Hippocampal formation (tissue), 2 donors: ENCODE results near the gene FHIT.
"Not testable (repeated sequence)": the region's sequence is repeated elsewhere in the genome, so short reads cannot be mapped to it uniquely, and the experiment has no call there.

Experiments used
- DNase-seq, 2 donors: peaks; one replicate each; lab custom pipeline; 2025; lab: John Stamatoyannopoulos, UW

The FHIT gene

GRCh38 chr3:59934560-59934959 lies 1316.7 kb downstream of the FHIT start:
- DNase-seq: not testable (repeated sequence)

GRCh38 chr3:59930170-59930569 lies 1321.1 kb downstream of the FHIT start:
- DNase-seq: no peak

- DNase-seq: no peak
These were observed 1324.2 kb downstream of the FHIT start for GRCh38 chr3:59927056-59927455.

DNA sequence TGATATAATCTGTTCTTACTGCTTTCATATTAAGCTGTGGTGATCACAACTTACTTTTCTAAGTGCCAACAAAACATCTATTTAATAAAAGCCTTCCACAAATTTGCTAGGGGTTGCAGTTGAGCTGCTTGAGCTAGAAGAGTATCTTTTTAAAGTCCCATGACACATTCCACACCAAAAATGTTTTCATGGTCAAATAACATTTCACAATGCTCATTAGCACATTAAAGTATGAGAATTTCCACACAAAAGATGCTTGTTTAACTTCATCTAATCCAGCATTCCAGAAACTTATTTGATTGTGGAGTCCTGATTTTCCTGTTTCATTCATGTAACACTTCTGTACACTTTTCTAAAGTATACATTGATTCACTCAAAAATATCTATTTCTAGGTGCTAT lies 1325.3 kb downstream of the FHIT start:
- DNase-seq: no peak

GRCh38 chr3:59922192-59922591 lies 1329.1 kb downstream of the FHIT start:
- DNase-seq: no peak

DNA sequence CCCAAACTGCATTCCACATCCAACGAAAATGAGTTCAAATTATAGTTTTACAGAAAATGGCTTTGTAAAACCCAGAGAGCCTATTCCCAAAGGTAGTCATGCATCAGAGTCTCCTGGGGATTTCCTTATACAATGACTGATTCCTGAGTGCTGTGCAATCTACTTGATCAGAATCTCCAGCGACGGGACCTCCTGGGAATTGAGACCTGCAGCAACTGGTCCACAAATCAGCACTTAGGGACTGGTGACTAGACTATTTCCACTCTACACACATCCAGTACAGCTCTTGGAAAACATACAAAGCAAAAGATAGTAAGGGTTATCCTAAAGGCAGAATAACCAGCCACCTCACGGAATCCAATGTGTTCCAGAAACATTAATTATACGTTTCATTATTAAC lies 1330.4 kb downstream of the FHIT start:
- no peak for DNase-seq

GRCh38 chr3:59919586-59919985 lies 1331.7 kb downstream of the FHIT start:
- DNase-seq: no peak

- no peak for DNase-seq
These were observed 1337.0 kb downstream of the FHIT start for GRCh38 chr3:59914251-59914650.

DNA sequence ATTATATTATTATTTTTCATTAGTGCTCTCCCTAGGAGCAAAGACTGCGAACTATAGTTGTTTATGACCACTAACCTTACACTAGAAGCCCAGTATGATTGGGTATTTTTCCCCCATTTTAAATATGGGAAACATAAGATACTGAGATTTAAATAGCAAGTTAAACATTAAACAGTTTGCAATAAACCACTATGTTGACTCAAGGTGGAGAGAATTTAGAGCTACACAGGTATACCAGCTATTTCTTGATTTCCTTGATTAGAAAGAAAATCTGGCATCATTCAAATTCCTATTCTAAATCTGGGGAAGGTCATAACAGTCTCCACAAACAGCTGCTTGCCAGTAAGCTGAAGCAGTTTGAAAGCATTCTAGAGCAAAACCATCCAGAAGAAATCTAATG lies 1337.6 kb downstream of the FHIT start:
- DNase-seq: no peak

GRCh38 chr3:59908701-59909100 lies 1342.6 kb downstream of the FHIT start:
- DNase-seq: no peak

GRCh38 chr3:59908280-59908679 lies 1343.0 kb downstream of the FHIT start:
- DNase-seq: no peak

DNA sequence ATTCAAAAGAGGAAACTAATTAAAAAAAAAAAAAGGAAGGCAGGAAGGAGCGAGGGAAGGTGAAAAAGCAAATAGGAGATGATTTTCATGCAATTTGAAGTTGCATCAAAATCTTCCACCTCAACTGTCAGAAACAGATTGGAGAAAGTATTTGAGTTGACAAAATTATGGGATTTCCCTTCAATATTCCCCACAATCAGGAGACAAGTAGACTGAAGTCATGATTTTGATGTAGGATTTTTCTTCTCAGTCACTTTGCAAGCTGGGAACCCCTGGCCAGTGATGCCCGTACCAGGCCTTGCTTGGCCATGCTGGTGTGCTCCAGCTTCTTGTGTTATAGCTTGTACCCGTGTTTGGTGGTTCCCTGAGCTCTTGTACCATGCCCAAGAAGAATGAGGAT lies 1347.0 kb downstream of the FHIT start:
- no peak for DNase-seq

- DNase-seq: no peak
These were observed 1352.2 kb downstream of the FHIT start for GRCh38 chr3:59899061-59899460.

DNA sequence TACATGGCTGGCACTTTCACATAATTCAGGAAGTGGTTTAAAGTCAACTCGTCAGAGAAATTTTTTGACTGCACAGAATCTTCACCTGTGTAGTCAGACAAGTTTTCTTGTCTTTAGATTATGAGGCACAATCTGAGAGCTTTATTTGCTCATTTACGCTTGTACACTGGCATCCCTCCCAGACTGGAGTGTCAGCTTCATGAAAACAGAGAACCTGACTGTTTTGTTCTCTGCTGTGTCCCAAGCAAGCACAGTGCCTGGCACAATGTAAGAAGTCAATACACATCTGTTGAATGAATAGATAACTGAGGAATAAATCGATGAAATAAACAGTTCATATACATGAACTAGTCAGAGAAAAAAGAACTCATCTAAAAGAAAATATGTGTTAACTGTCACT lies 1355.3 kb downstream of the FHIT start:
- no peak for DNase-seq

DNA sequence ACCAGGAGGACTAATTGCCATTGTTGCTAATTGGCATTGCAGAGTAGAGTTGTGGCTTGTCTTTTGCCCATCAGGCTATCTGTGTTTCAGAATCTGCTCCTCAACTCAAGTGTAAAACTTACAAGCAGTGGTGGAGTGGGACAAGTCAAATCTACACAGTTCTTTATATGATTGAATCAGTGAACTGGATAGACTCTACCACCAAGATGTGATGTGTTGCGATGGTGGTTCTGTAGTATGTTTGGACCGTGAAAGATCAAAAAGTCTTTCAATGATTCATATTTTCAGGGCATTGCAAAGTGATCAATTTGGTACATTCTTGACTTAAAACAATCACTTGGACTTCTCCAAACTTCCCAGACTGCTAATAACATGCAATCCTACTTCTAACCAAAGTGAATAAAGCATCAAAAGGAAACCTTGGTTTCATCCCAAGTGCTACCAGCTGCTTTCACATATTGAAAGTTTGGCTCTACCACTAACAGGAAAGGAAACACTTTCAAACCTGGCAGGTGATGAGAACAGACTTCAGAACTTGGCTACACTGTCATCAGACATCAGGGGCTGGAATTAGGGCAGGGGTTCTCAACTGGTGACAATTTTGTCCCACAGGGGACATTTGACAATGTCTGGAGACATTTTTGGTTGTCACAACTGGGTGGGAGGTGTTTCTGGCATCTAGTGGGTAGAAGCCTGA lies 1356.7 kb downstream of the FHIT start:
- DNase-seq: no peak

DNA sequence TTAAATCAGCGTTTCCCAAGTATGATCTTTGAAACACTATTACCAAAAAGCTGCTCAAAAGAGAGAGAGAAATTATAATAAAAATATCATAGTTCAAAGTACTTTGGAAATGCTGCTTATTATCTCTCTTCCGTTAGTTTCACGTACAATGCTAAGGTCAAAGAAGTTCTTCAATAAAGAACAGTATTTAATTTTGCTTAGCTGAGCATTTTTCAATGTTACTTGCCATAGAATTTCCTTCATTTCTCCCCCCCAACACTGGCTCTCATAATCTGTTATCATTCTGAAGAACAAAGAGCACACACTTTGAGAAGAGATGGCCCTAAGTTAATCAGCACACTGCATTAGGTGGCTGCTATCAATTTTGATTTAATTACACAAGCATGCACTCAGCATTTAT lies 1360.6 kb downstream of the FHIT start:
- DNase-seq: no peak

- DNase-seq: no peak
These were observed 1364.5 kb downstream of the FHIT start for GRCh38 chr3:59886790-59887189.

- no peak for DNase-seq
These were observed 1365.3 kb downstream of the FHIT start for GRCh38 chr3:59885899-59886400.

GRCh38 chr3:59885101-59885500 lies 1366.2 kb downstream of the FHIT start:
- no peak for DNase-seq

- no peak for DNase-seq
These were observed 1366.8 kb downstream of the FHIT start for GRCh38 chr3:59884409-59884808.

DNA sequence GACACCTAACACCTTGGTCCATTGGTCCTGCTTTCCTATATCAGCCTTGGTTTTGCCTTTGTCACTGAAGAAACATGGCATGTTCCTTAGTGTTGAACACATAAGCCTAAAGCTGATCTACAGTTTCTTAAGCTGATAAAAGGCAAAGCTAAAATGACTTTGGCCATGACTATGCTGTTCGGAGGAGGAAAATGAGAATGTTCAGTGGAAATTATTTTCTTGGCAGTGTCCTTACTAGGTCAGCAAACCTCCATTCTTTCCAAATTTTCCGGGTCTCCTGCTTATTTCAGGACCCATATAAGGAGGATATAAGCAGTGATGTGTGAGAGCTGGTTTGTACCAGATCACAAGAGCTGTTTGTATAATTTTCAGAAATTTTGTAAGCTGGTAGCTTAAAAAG lies 1368.5 kb downstream of the FHIT start:
- no peak for DNase-seq

DNA sequence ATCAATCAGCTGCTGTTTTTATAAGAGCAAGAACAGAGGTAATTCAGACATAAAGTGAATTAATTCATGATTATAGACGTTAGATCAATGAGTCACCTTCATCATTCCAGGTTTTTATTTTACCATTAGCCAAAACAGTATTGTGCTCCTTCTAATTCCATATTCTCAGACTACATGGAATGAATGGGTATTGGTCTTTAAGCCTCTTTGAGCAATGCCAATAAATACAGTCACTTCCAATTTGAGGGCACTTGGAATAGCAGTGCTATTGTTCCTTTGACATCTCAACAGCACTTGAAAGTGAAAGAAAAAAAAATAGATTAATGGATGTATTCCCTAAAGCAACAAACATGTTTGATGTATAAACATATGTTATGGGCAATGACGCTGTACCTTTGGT lies 1370.5 kb downstream of the FHIT start:
- no peak for DNase-seq

- no peak for DNase-seq
These were observed 1372.1 kb downstream of the FHIT start for GRCh38 chr3:59879031-59879581.

DNA sequence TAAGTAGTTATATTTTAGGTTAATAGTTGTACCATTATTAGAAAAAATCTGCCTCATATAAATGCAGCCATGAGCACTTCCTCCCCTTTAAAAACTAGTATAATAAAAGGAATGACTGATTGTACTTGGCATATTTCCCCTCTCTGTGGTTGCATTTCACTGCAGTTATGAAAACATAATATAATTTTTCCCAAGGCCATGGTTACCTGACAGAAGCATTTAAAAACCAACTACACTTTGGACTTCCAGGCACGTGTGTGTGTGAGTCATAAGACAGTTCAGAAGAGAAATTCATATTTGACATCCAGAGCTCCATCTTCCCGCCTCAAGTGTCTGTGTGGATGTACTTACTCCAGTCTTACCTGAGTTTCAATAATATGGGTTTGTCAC lies 1373.2 kb downstream of the FHIT start:
- DNase-seq: no peak
